Endothelial cell of umbilical vein (primary cell): Measurements from ENCODE around the gene PPP1R18. TPM values are rescaled to one million over a fixed set of nuclear protein-coding genes. Genes with fewer than 3 reads are reported as not detected.

Experiments used
- Bru-seq: library from RNA; stranded (reverse); fragments of 400-500 nt; gene quantifications from one replicate; lab custom pipeline; 2021; lab: Mats Ljungman, UMichigan
- BruChase-seq, 2 experiments: library from RNA; stranded (reverse); fragments of 400-500 nt; gene quantifications; one replicate each; lab custom pipeline; 2021; lab: Mats Ljungman, UMichigan
- BruUV-seq: library from RNA; stranded (reverse); fragments of 400-500 nt; replicated peaks from 2 replicates; lab custom pipeline; 2021; lab: Mats Ljungman, UMichigan
- CTCF ChIA-PET: fragments of 300-600, 350-600 bp; sonication (Branson Sonifier 250); formaldehyde crosslinking; loops from one replicate; lab custom pipeline; 2021; ENCODE audit warnings: antibody characterized with exemption, inconsistent platforms; lab: Charles Lee
- POLR2A ChIA-PET: fragments of 300-600, 350-600 bp; sonication (Branson Sonifier 250); formaldehyde crosslinking; loops from one replicate; lab custom pipeline; 2021; ENCODE audit warnings: antibody characterized with exemption, inconsistent platforms; lab: Charles Lee
- DNase-seq: peaks from one replicate; pipeline ENCODE4 v3.0.0-alpha.2; 2011; ENCODE audit warnings: low read depth, low spot score
- FAIRE-seq: peaks from 2 replicates; lab custom pipeline; 2011; peaks lifted over from hg19 to GRCh38; lab: Jason Lieb, UNC
- H2AFZ ChIP-seq: 2 replicates; pipeline ENCODE4 v1.6.0; 2012; ENCODE audit warnings: low read depth, low read length, control low read depth, inconsistent platforms
- H3K27ac ChIP-seq: 2 replicates; pipeline ENCODE4 v1.5.1; 2011; ENCODE audit warnings: low read depth, mild to moderate bottlenecking, control low read depth, low read length, moderate library complexity; ENCODE audit not compliant: insufficient read depth
- H3K27me3 ChIP-seq, 2 experiments: 2 replicates each; pipeline versions ENCODE4 v1.6.0 to v1.6.1; 2011; ENCODE audit warnings: low read length in 2 of 2, mixed read lengths in 1 of 2; ENCODE audit not compliant: control insufficient read depth in 2 of 2, insufficient read depth in 2 of 2
- H3K36me3 ChIP-seq, 2 experiments: 2 replicates in 1 of 2; 3 replicates in 1 of 2; pipeline ENCODE4 v1.5.1; 2011; ENCODE audit warnings: low read length in 2 of 2, mild to moderate bottlenecking in 1 of 2, moderate library complexity in 1 of 2; ENCODE audit not compliant: control insufficient read depth in 2 of 2, insufficient read depth in 2 of 2; ENCODE audit errors: extremely low read depth in 1 of 2
- H3K4me1 ChIP-seq: 3 replicates; pipeline ENCODE4 v1.5.1; 2011; ENCODE audit warnings: mild to moderate bottlenecking, low read length; ENCODE audit not compliant: control insufficient read depth, insufficient read depth; ENCODE audit errors: extremely low read depth
- H3K4me2 ChIP-seq: 2 replicates; pipeline ENCODE4 v1.6.1; 2011; ENCODE audit warnings: low read length, control low read depth, mixed read lengths; ENCODE audit not compliant: insufficient read depth
- H3K4me3 ChIP-seq, 3 experiments: fragments of 200-600 bp in 1 of 3; sonication (generic), shearing (Covaris generic) in 1 of 3; replicated peaks in 1 of 3; 2 replicates each; pipeline ENCODE4 v1.5.1; 2011 to 2016; ENCODE audit warnings: control low read depth in 3 of 3, low read length in 3 of 3, mild to moderate bottlenecking in 2 of 3, inconsistent platforms in 1 of 3, low read depth in 1 of 3, moderate library complexity in 1 of 3; ENCODE audit not compliant: insufficient read depth in 1 of 3
- H3K79me2 ChIP-seq: 2 replicates; pipeline ENCODE4 v1.6.0; 2012; ENCODE audit warnings: low read length, inconsistent platforms; ENCODE audit not compliant: control insufficient read depth, insufficient read depth
- H3K9ac ChIP-seq: replicated peaks from 2 replicates; pipeline ENCODE3; 2011; ENCODE audit warnings: low read length, control low read depth; ENCODE audit not compliant: insufficient read depth; ENCODE audit errors: extremely low read depth
- H3K9me1 ChIP-seq: replicated peaks from 3 replicates; pipeline ENCODE4 v1.6.0; 2011; ENCODE audit warnings: mild to moderate bottlenecking, low read length; ENCODE audit not compliant: control insufficient read depth, insufficient read depth; ENCODE audit errors: extremely low read depth
- H3K9me3 ChIP-seq: replicated peaks from 2 replicates; pipeline ENCODE4 v1.5.1; 2012; ENCODE audit warnings: low read length, inconsistent platforms; ENCODE audit not compliant: control insufficient read depth, insufficient read depth
- H4K20me1 ChIP-seq: replicated peaks from 2 replicates; pipeline ENCODE3; 2011; ENCODE audit warnings: mild to moderate bottlenecking, low read length; ENCODE audit not compliant: control insufficient read depth, insufficient read depth; ENCODE audit errors: extremely low read depth
- FOS ChIP-seq: IDR thresholded peaks from 2 replicates; pipeline ENCODE4 v1.6.1; 2011; ENCODE audit warnings: mild to moderate bottlenecking, low read length, moderate library complexity, borderline replicate concordance; ENCODE audit not compliant: insufficient read depth
- GATA2 ChIP-seq: IDR thresholded peaks from 2 replicates; pipeline ENCODE4 v1.7.0; 2011; ENCODE audit warnings: low read depth, mild to moderate bottlenecking, moderate library complexity, mixed read lengths, low read length; ENCODE audit not compliant: insufficient read length, insufficient read depth
- JUN ChIP-seq: IDR thresholded peaks from 2 replicates; pipeline ENCODE4 v1.6.1; 2011; ENCODE audit warnings: borderline replicate concordance, low read depth; ENCODE audit not compliant: insufficient read length, insufficient read depth
- MAX ChIP-seq: IDR thresholded peaks from 2 replicates; pipeline ENCODE4 v1.6.1; 2011; ENCODE audit not compliant: insufficient read depth, insufficient read length
- MYC ChIP-seq: IDR thresholded peaks from one replicate; pipeline ENCODE4 v1.6.1; 2011; ENCODE audit warnings: mild to moderate bottlenecking, low read depth, low read length
- POLR2A ChIP-seq: IDR thresholded peaks from 2 replicates; pipeline ENCODE4 v1.6.1; 2012; ENCODE audit warnings: low read depth, mild to moderate bottlenecking, control low read depth, low read length
- POLR2AphosphoS5 ChIP-seq: IDR thresholded peaks from 2 replicates; pipeline ENCODE4 v1.6.1; 2012; ENCODE audit warnings: low read depth, mild to moderate bottlenecking, control low read depth, low read length, moderate library complexity; ENCODE audit not compliant: insufficient read depth
- dilution Hi-C: fragments of 300-500 bp; cut with MboI; formaldehyde crosslinking; loops from one replicate; pipeline ENCODE4 v1.15.0; 2019; ENCODE audit warnings: low sequenced_read_pairs; ENCODE audit not compliant: extremely low pct_ligation_motif_present
- intact Hi-C: fragments of 100-400 bp; cut with micrococcal nuclease; formaldehyde crosslinking; loops from one replicate; pipeline ENCODE4 v1.10.0; 2022
- long read RNA-seq: library from polyadenylated mRNA; stranded (forward); transcript quantifications from one replicate; pipeline ENCODE4 v2.0.0, GENCODE V29; 2021
- polyA minus RNA-seq, 3 experiments: library from RNA; depleted of rRNA, polyadenylated mRNA; stranded (reverse); fragments of >200 nt; gene quantifications; 1 replicate in 1 of 3; 2 replicates in 2 of 3; pipeline ENCODE4 v1.2.3, GENCODE V29; 2011
- polyA plus RNA-seq, 4 experiments: library from polyadenylated mRNA; depleted of rRNA in 3 of 4; stranded (reverse) in 3 of 4; unstranded in 1 of 4; fragments of >200 nt; gene quantifications; 2 replicates each; pipeline versions ENCODE4 v1.2.1 to v1.2.3, GENCODE V29; 2011 to 2012; ENCODE audit warnings: missing spikeins in 1 of 4
- total RNA-seq: library from RNA; stranded (reverse); gene quantifications from 2 replicates; pipeline ENCODE4 v1.2.3, GENCODE V29; 2021
- TF ChIP-seq, protein P1 (sequence below), 2 donors: IDR thresholded peaks; 1 replicate in 1 of 2; 2 replicates in 1 of 2; pipeline ENCODE4 v1.5.1; 2011; ENCODE audit warnings: low read length in 2 of 2, mild to moderate bottlenecking in 2 of 2, moderate library complexity in 2 of 2, control low read depth in 1 of 2, inconsistent platforms in 1 of 2, low read depth in 1 of 2; ENCODE audit not compliant: insufficient read depth in 1 of 2; ENCODE audit errors: extremely low read depth in 1 of 2

The PPP1R18 gene, protein sequence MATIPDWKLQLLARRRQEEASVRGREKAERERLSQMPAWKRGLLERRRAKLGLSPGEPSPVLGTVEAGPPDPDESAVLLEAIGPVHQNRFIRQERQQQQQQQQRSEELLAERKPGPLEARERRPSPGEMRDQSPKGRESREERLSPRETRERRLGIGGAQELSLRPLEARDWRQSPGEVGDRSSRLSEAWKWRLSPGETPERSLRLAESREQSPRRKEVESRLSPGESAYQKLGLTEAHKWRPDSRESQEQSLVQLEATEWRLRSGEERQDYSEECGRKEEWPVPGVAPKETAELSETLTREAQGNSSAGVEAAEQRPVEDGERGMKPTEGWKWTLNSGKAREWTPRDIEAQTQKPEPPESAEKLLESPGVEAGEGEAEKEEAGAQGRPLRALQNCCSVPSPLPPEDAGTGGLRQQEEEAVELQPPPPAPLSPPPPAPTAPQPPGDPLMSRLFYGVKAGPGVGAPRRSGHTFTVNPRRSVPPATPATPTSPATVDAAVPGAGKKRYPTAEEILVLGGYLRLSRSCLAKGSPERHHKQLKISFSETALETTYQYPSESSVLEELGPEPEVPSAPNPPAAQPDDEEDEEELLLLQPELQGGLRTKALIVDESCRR
- total RNA-seq: 129 and 136 TPM in 2 replicates
- polyA plus RNA-seq: 167 and 173 TPM in 2 replicates
- 125 and 137 TPM in 2 replicates for polyA plus RNA-seq (2011; cell fraction: cytosol; rRNA removed)
- 98.3 and 116 TPM in 2 replicates for polyA plus RNA-seq (2011; cell fraction: nucleus; rRNA removed)
- polyA plus RNA-seq (2012): 94.7 and 97.8 TPM in 2 replicates
- 136 and 140 TPM in 2 replicates for polyA minus RNA-seq
- 15.4 TPM for polyA minus RNA-seq (2011; cell fraction: cytosol; rRNA and poly(A)+ RNA removed)
- polyA minus RNA-seq (2011; cell fraction: nucleus; rRNA and poly(A)+ RNA removed): 41.1 and 44.0 TPM in 2 replicates
- percentile 87 among the genes with signal in this experiment for Bru-seq, nascent RNA
- BruChase-seq, experiment 1, labeled RNA remaining after a 6-hour chase: percentile 95 among the genes with signal in this experiment
- BruChase-seq, experiment 2, labeled RNA remaining after a 2-hour chase: percentile 97 among the genes with signal in this experiment
- long read RNA-seq, transcript PPP1R18-206 (3 exons, 1,448 nt): major isoform, 60 of 76 reads
- long read RNA-seq, partial matches to known transcripts: 1 of 76 reads
- long read RNA-seq, other reads (novel, unspliced or antisense): 10 of 76 reads

DNA sequence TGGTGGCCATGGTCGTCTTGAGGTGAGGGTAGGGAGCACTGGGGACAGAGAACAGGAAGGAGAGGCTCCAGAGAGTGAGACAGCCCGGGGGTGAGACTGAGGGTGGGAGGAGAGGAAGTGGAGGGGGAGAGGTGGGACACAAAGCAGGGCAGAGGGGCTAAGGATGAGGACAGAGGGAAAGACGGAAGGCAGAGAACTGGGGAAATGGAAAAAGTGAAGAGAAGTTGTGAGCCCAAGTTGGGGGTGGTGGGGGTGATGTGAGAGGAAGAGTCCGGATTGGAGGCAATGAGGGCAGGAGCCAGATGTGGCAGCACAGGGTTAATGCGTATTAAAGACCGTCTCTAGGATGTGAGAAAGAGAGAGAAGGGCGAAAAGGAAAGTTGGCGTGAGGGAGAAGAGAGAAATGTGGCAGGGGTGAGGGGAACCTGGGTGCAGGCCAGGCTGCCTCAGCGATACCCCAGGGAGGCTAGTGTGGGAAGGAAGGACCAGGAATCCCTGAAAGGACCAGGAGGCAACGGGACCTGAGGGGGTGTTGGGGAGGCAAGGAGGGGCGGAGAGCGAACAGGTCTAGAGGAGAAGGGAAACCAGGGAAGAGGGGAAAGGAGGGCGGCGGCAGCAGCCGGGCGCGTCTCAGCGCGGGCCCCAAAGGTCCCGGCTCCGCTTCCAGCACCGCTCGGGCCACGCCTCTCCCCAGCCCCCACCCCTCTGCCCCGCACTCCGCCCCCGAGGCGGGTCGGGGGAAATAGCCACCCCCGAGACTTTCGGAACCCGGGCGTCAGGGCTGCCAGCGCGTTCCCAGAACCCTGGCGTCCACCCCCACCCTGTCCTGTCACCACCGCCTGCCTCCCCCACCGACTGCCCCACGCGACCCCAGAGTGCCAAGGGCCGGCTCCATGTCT, at the start of gene PPP1R18:
Gene PPP1R18, minus strand, starts transcription at position 637 of the 899 bp plus-strand sequence. Its CDS starts 627 bp downstream, at position 10.
- Histone ChIP-seq H3K4me1 (peaks cover 39% of the 10 kb centered on the region), H3K36me3 (no peaks in the 10 kb centered on the region), H4K20me1 (no peaks in the 10 kb centered on the region), H3K9me3 (no peaks in the 10 kb centered on the region), H3K27ac (peak within 1 kb of the TSS; percentile 93), H3K27me3 (no peaks in the 10 kb centered on the region), H2AFZ (peak within 1 kb of the TSS; percentile 21), H3K4me2 (peak within 1 kb of the TSS; percentile 80), H3K9ac (peak within 1 kb of the TSS; percentile 95), H3K9me1 (no peaks in the 10 kb centered on the region), H3K4me3 (peak within 1 kb of the TSS; percentile 81 to 92 (median 90)), H3K79me2 (peaks cover 75% of the 10 kb centered on the region)
- POLR2A ChIA-PET: interaction anchor here (1.8 kb wide), 1 partner anchor 31 kb away, joined by 6 read pairs; the partner anchor contains the start of gene MDC1
- peak; percentile 28 for DNase-seq
- dilution Hi-C loops: no loop called here
- FAIRE-seq: peak; percentile 73
- CTCF ChIA-PET: interaction anchor here (0.9 to 5.2 kb wide), 7 partner anchors 13 to 228 kb away, joined by 3 to 25 read pairs (median 4); partner anchors contain the start of genes DHX16, MDC1 and VARS2
- intact Hi-C loops: no loop called here
- TF ChIP-seq POLR2AphosphoS5: peak; percentile 70
- TF ChIP-seq, protein P1, sequence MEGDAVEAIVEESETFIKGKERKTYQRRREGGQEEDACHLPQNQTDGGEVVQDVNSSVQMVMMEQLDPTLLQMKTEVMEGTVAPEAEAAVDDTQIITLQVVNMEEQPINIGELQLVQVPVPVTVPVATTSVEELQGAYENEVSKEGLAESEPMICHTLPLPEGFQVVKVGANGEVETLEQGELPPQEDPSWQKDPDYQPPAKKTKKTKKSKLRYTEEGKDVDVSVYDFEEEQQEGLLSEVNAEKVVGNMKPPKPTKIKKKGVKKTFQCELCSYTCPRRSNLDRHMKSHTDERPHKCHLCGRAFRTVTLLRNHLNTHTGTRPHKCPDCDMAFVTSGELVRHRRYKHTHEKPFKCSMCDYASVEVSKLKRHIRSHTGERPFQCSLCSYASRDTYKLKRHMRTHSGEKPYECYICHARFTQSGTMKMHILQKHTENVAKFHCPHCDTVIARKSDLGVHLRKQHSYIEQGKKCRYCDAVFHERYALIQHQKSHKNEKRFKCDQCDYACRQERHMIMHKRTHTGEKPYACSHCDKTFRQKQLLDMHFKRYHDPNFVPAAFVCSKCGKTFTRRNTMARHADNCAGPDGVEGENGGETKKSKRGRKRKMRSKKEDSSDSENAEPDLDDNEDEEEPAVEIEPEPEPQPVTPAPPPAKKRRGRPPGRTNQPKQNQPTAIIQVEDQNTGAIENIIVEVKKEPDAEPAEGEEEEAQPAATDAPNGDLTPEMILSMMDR (IDR thresholded peaks at IDR 0.05; ENCODE audit: extremely low read depth in 1 of 2, insufficient read depth in 1 of 2, low read depth in 1 of 2, low read length in 2 of 2): no peak
- TF ChIP-seq FOS: no peak
- no peak for TF ChIP-seq MYC
- TF ChIP-seq MAX: no peak
- no peak for TF ChIP-seq GATA2
- TF ChIP-seq JUN: no peak
- peak; percentile 88 for TF ChIP-seq POLR2A
- no TSS peak for BruUV-seq
